Measurements from ENCODE around the gene ARPC1A.
"Not testable (repeated sequence)": the region's sequence is repeated elsewhere in the genome, so short reads cannot be mapped to it uniquely, and the experiment has no call there.

The ARPC1A gene

GRCh38 chr7:99385564-99385963 lies 59.9 kb downstream of the ARPC1A start:
- FAIRE-seq = no peak
- DNase-seq (ENCODE audit: insufficient read length, low spot score) = no peak

GRCh38 chr7:99386584-99387238 lies 61.0 kb downstream of the ARPC1A start:
- no peak for FAIRE-seq
- no peak for DNase-seq (ENCODE audit: insufficient read length, low spot score)

GRCh38 chr7:99387239-99387635 lies 61.5 kb downstream of the ARPC1A start:
- not testable (repeated sequence) for FAIRE-seq; DNase-seq (ENCODE audit: insufficient read length, low spot score)

GRCh38 chr7:99387912-99388311 lies 62.2 kb downstream of the ARPC1A start:
- FAIRE-seq = no peak
- DNase-seq (ENCODE audit: insufficient read length, low spot score) = no peak

GRCh38 chr7:99389772-99390171 lies 64.1 kb downstream of the ARPC1A start:
- FAIRE-seq = no peak
- DNase-seq (ENCODE audit: insufficient read length, low spot score) = no peak

- FAIRE-seq (no peak), DNase-seq (ENCODE audit: insufficient read length, low spot score) (no peak)
These were observed 65.4 kb downstream of the ARPC1A start for GRCh38 chr7:99390941-99391602.

- no peak for DNase-seq (ENCODE audit: insufficient read length, low spot score)
- no peak for FAIRE-seq
These were observed 66.3 kb downstream of the ARPC1A start for GRCh38 chr7:99392046-99392445.

- DNase-seq (ENCODE audit: insufficient read length, low spot score) (no peak), FAIRE-seq (no peak)
These were observed 67.1 kb downstream of the ARPC1A start for GRCh38 chr7:99392659-99393354.

- FAIRE-seq (no peak), DNase-seq (ENCODE audit: insufficient read length, low spot score) (no peak)
These were observed 67.9 kb downstream of the ARPC1A start for GRCh38 chr7:99393355-99394187.

GRCh38 chr7:99394188-99394502 lies 68.4 kb downstream of the ARPC1A start:
- DNase-seq (ENCODE audit: insufficient read length, low spot score) = no peak
- no peak for FAIRE-seq

- FAIRE-seq (no peak), DNase-seq (ENCODE audit: insufficient read length, low spot score) (no peak)
These were observed 70.1 kb downstream of the ARPC1A start for GRCh38 chr7:99395616-99396327.

- DNase-seq (ENCODE audit: insufficient read length, low spot score) (no peak), FAIRE-seq (no peak)
These were observed 71.0 kb downstream of the ARPC1A start for GRCh38 chr7:99396418-99397296.

- FAIRE-seq (no peak), DNase-seq (ENCODE audit: insufficient read length, low spot score) (no peak)
These were observed 71.7 kb downstream of the ARPC1A start for GRCh38 chr7:99397297-99397983.

GRCh38 chr7:99398891-99399445 lies 73.3 kb downstream of the ARPC1A start:
- FAIRE-seq = no peak
- no peak for DNase-seq (ENCODE audit: insufficient read length, low spot score)

GRCh38 chr7:99399597-99399996 lies 73.9 kb downstream of the ARPC1A start:
- DNase-seq (ENCODE audit: insufficient read length, low spot score) (no peak), FAIRE-seq (no peak)

- no peak for DNase-seq (ENCODE audit: insufficient read length, low spot score)
- no peak for FAIRE-seq
These were observed 77.2 kb downstream of the ARPC1A start for GRCh38 chr7:99402854-99403253.

- DNase-seq (ENCODE audit: insufficient read length, low spot score) = no peak
- no peak for FAIRE-seq
These were observed 78.1 kb downstream of the ARPC1A start for GRCh38 chr7:99403764-99404163.

GRCh38 chr7:99404235-99404976 lies 78.7 kb downstream of the ARPC1A start:
- FAIRE-seq = no peak

More at GRCh38 chr7:99404235-99404976, 78.7 kb downstream of the ARPC1A start:
- DNase-seq (ENCODE audit: insufficient read length, low spot score) = no peak
